ENCODE results near the gene NUDC. TPM values are rescaled to one million over a fixed set of nuclear protein-coding genes. Genes with fewer than 3 reads are reported as not detected.
A peak's percentile ranks its signal among the peaks of the same experiment; 100 is the strongest.

Gene NUDC
- total and polyA plus RNA-seq, 2 of the 13 experiments (the other 11 are each of a cell fraction or from before 2014, with no cell fraction given): 34.7 to 104 TPM

DNA sequence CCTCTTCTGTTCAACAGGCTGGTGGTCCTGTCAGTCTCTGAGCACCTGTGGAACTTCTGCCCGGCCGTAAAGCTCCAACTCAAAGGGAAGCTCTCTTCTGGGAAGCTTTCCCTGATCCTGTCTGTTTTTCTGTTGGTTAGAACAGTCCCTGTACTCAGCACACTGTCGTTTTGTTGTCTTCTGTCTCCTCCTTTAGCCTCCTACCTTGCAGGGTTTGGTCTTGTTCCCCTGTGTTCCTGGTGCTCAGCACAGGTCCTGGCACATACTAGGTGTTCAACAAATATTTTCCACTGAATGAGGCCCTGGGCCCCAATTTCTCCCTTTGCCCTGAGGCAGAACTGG is 39.1 kb downstream of the NUDC start (continued):
- TF ChIP-seq, protein P1, sequence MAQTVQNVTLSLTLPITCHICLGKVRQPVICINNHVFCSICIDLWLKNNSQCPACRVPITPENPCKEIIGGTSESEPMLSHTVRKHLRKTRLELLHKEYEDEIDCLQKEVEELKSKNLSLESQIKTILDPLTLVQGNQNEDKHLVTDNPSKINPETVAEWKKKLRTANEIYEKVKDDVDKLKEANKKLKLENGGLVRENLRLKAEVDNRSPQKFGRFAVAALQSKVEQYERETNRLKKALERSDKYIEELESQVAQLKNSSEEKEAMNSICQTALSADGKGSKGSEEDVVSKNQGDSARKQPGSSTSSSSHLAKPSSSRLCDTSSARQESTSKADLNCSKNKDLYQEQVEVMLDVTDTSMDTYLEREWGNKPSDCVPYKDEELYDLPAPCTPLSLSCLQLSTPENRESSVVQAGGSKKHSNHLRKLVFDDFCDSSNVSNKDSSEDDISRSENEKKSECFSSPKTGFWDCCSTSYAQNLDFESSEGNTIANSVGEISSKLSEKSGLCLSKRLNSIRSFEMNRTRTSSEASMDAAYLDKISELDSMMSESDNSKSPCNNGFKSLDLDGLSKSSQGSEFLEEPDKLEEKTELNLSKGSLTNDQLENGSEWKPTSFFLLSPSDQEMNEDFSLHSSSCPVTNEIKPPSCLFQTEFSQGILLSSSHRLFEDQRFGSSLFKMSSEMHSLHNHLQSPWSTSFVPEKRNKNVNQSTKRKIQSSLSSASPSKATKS (CRISPR knock-in tag; IDR thresholded peaks at IDR 0.05): no peak
- TF ChIP-seq, protein P2, sequence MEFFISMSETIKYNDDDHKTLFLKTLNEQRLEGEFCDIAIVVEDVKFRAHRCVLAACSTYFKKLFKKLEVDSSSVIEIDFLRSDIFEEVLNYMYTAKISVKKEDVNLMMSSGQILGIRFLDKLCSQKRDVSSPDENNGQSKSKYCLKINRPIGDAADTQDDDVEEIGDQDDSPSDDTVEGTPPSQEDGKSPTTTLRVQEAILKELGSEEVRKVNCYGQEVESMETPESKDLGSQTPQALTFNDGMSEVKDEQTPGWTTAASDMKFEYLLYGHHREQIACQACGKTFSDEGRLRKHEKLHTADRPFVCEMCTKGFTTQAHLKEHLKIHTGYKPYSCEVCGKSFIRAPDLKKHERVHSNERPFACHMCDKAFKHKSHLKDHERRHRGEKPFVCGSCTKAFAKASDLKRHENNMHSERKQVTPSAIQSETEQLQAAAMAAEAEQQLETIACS (CRISPR knock-in tag; IDR thresholded peaks at IDR 0.05): no peak
- TF ChIP-seq ZSCAN30 (CRISPR knock-in tag; IDR thresholded peaks at IDR 0.05): no peak
- TF ChIP-seq REL (CRISPR knock-in tag; conservative IDR thresholded peaks at IDR 0.05): no peak
- 0 out of 2 replicates have a peak, but pooled peaks have one; percentile 8 for TF ChIP-seq ZGPAT (CRISPR knock-in tag; IDR thresholded peaks at IDR 0.05)
- no peak for TF ChIP-seq NFIC (IDR thresholded peaks at IDR 0.05; ENCODE audit: low read length)
- no peak for TF ChIP-seq ZNF558 (CRISPR knock-in tag; IDR thresholded peaks at IDR 0.05; ENCODE audit: borderline replicate concordance)
- TF ChIP-seq ZNF564 (CRISPR knock-in tag; IDR thresholded peaks at IDR 0.05): 0 out of 2 replicates have a peak, but pooled peaks have one; percentile 8
- no peak for TF ChIP-seq HBP1 (CRISPR knock-in tag; IDR thresholded peaks at IDR 0.05; ENCODE audit: low read depth)
- no peak for TF ChIP-seq ZSCAN22 (CRISPR knock-in tag; IDR thresholded peaks at IDR 0.05)
- no peak for TF ChIP-seq ZNF570 (CRISPR knock-in tag; IDR thresholded peaks at IDR 0.05; ENCODE audit: borderline replicate concordance)
- TF ChIP-seq, protein P3, sequence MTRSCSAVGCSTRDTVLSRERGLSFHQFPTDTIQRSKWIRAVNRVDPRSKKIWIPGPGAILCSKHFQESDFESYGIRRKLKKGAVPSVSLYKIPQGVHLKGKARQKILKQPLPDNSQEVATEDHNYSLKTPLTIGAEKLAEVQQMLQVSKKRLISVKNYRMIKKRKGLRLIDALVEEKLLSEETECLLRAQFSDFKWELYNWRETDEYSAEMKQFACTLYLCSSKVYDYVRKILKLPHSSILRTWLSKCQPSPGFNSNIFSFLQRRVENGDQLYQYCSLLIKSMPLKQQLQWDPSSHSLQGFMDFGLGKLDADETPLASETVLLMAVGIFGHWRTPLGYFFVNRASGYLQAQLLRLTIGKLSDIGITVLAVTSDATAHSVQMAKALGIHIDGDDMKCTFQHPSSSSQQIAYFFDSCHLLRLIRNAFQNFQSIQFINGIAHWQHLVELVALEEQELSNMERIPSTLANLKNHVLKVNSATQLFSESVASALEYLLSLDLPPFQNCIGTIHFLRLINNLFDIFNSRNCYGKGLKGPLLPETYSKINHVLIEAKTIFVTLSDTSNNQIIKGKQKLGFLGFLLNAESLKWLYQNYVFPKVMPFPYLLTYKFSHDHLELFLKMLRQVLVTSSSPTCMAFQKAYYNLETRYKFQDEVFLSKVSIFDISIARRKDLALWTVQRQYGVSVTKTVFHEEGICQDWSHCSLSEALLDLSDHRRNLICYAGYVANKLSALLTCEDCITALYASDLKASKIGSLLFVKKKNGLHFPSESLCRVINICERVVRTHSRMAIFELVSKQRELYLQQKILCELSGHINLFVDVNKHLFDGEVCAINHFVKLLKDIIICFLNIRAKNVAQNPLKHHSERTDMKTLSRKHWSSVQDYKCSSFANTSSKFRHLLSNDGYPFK (CRISPR knock-in tag; IDR thresholded peaks at IDR 0.05; ENCODE audit: borderline replicate concordance): no peak
- 0 out of 2 replicates have a peak, but pooled peaks have one; percentile 20 for TF ChIP-seq ZFP41 (CRISPR knock-in tag; IDR thresholded peaks at IDR 0.05; ENCODE audit: borderline replicate concordance)
- TF ChIP-seq TBX2 (CRISPR knock-in tag; IDR thresholded peaks at IDR 0.05; ENCODE audit: borderline replicate concordance): peak; percentile 46; the same call in 1 of the 2 replicates
- TF ChIP-seq ZNF7 (CRISPR knock-in tag; IDR thresholded peaks at IDR 0.05): no peak
- TF ChIP-seq ZNF446 (CRISPR knock-in tag; IDR thresholded peaks at IDR 0.05): no peak
- no peak for TF ChIP-seq KLF15 (CRISPR knock-in tag; IDR thresholded peaks at IDR 0.05; ENCODE audit: borderline replicate concordance)
- TF ChIP-seq, protein P4, sequence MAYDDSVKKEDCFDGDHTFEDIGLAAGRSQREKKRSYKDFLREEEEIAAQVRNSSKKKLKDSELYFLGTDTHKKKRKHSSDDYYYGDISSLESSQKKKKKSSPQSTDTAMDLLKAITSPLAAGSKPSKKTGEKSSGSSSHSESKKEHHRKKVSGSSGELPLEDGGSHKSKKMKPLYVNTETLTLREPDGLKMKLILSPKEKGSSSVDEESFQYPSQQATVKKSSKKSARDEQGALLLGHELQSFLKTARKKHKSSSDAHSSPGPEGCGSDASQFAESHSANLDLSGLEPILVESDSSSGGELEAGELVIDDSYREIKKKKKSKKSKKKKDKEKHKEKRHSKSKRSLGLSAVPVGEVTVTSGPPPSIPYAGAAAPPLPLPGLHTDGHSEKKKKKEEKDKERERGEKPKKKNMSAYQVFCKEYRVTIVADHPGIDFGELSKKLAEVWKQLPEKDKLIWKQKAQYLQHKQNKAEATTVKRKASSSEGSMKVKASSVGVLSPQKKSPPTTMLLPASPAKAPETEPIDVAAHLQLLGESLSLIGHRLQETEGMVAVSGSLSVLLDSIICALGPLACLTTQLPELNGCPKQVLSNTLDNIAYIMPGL (CRISPR knock-in tag; IDR thresholded peaks at IDR 0.05; ENCODE audit: borderline replicate concordance in 1 of 2, low read depth in 1 of 2): peak in 1 of 2 experiments; percentile 15; a peak in 1 of 4 replicates

Data from HepG2 (cell line).